GM21723 (cell line): ENCODE results near the gene C5.

Experiments used
- ATAC-seq: cut with Tn5 transposase; IDR thresholded peaks from one replicate; pipeline ENCODE4 v1.9.1; 2021; ENCODE audit warnings: mild to moderate bottlenecking, moderate library complexity; ENCODE audit not compliant: unreplicated experiment

The C5 gene

GRCh38 chr9:120914953-120915352 is 135.1 kb downstream of the C5 start:
- no peak for ATAC-seq

DNA sequence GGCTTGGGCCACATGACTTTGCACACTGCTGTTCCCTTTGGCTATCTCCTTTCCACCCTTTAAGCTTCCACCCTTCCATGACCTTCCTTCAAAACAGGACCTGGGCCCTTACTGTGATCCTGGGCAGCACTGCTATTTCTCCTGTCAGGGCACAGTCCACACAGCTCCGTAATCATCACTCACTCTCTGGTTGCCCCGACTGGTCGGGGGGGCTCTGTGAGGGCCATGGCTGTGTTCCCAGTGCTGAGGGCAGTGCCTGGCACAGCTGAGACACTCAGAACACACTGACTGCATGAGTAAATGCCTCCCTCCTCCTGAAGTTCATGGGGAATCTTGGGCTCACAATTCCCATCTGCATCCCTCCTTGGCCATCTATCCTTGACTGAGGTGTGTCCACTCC is 135.7 kb downstream of the C5 start:
- ATAC-seq, result no peak

- ATAC-seq, result no peak
Measured at GRCh38 chr9:120913647-120914264, 136.3 kb downstream of the C5 start.

DNA sequence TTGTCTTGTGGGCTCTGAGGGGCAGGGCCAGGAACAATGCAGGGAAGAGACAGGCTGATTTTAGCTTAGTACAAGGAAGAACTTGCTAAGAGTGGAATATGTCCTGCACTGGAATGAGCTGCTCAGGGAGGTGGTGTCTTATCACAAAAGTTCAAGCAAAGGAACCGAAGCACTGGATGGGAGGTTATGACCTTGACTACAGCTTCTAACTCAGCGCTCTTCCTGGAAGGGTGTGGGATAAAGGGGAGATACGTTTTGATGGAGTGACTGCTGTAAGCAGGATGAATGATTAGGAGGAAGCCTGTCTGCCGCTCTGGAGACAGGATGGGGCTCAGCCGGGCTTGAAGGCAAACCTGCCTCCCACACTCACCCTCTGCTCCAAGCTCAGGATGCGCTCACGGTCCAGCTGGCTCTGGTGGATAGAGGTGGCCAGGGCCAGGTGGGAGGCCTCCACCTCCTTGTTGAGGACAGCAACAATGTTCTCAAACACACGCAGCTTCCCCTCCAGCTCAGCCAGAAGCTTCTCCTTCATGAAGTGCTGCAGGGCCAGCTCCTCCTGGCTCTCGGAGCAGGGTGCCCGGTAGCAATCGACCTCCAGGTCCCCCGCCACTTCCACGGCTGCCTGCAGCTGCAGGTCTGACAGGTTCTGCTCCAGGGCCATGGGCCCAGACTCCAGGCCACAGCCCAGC is 137.0 kb downstream of the C5 start:
- ATAC-seq, result no peak

DNA sequence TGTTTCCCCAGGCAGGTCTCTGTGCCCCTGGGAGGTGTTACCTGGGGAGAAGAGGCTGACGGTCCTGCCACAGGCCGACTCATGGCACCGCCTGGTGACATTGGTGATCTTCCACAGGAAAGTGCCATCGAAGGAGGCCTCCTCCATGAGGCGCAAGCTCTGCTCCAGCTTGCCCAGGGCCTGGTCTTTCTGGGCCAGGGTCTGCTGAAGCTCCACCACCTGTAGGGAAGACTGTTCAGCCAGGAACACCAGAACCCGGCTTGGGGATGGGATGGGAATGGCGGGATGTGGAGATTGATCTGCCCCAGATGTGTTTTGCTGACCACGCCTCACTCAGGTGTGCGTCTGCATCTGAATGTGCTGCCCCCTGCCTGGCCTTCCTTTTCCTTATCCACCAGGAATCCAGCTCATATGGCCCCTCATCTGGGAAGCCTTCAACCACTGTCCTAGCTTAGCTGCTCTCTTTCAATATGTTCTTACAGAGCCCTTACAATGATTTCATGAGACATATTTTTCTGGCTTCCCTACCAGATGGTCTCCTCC is 138.7 kb downstream of the C5 start:
- no peak for ATAC-seq

DNA sequence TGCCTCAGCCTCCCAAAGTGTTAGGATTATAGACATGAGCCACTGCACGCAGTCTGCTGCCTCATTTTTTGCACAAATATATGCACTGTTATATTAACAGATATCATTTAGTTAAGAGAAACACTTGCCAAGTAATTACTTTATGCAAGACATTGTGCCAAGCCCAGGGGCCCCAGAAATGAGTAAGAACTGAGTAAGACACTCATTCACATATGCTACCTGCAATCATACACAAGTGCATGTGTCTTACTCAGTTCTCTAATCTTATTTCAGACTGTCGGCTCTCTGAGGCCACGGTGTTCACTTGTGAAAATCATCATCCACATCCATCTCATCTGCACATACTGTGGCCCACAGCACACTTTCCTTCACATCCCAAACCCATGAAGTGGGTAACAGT is 139.4 kb downstream of the C5 start:
- no peak for ATAC-seq

- no peak for ATAC-seq
Measured at GRCh38 chr9:120909904-120910303, 140.2 kb downstream of the C5 start.

DNA sequence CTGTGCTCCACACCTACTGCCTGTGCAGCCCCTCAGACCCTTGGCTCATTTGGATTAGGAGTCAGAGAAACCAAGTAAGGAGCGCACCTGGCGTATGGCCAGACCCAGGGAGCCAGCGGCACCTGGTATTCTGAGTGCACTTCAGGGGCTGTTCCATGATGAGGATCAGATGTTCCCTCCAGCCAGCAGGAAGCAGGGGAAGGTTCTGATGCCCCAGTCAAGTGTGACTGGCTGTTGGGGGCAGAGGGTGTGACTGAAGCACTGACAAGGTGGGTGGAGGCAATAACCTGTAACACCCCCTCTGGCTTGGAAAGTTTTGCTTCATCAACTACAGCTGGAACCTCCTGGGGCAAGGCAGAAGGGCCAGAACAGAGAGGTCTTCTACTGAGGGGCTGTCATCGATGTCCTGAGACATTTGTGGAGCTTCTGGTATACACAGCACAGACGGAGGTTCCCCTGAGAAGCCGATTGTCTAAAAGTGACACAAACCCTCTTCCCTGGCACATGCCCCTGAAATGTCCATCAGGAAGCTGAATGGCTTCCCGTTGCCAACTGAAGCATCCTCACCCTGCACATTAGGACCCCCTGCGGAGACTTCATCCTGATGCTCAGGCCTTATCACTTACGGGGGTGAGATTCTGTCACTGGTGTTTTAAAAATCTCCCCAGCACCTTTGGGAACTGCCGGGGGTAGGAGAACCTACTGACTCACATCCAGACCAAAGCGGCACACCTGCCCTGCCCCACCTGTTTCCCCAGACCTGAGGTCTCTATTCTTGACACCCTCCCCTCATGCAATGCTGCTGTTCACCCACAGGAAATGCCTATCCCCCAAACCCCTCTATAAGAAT is 144.5 kb downstream of the C5 start:
- ATAC-seq, result no peak

- no peak for ATAC-seq
Measured at GRCh38 chr9:120904978-120905301, 145.1 kb downstream of the C5 start.

GRCh38 chr9:120904061-120904977 is 145.8 kb downstream of the C5 start:
- ATAC-seq, result no peak

DNA sequence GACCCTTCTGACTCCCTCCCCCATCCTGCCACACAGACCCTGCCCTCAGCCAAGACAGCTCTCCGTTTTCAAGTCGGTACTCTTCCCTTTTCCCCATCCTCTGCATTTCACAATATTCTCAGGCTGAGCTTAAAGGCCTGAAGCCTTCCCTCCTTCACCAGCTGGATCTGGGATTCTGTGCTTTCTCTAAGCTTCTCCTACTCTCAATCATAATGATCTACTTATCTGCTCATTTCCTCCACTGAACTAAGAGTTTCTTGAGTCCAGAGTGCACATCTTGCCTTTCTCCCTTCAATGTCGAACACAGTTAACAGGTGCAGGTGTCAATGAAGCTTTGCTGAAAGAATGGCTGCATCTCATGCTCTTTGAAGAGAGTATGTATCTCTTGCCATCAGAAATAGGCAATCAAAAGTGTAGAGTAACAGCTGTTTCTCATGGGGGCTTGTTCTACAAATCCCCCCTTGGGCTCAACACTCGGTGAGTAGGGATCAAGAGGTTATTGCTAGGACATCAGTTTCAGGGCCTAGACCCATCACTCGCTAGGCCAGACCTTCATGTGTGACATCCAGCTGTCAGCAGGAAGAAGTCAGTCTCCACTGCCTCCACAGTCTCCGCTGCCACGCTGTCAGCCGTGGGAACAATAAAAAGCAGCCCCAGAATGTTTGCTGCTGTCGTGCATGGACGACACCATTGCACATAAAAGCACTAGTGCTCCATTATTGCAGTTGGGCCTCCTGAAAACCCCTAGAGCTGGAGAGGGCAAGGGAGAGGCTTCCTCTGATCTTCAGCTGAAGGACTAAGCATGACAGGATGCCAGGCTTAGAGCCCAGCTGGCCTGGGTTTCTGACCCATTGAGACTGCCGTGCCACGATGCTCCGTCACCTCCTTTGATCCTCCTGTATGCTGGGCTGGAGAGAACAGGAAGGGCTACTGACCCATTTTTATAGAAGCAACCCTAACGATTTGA is 147.2 kb downstream of the C5 start:
- no peak for ATAC-seq
